ENCODE data around the gene SBK2.
"Not testable (repeated sequence)": the region's sequence is repeated elsewhere in the genome, so short reads cannot be mapped to it uniquely, and the experiment has no call there.

The SBK2 gene

GRCh38 chr19:55498246-55498840, 38.6 kb downstream of the SBK2 start:
- no peak for DNase-seq

DNA sequence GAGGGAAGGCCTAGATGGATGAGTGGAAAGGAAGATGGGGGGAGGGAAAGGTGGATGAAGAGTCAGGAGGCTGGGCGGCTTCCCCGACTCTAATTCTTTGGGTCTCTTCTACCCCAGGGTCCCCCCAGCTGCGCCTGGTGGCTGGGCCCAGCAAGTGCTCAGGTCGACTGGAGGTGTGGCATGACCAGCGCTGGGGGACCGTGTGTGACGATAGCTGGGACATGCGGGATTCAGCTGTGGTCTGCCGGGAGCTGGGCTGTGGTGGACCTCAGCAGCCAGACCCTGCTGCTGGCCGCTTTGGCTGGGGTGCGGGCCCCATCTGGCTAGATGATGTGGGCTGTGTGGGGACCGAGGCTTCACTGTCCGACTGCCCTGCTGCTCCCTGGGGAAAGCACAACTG, 39.2 kb downstream of the SBK2 start:
- no peak for DNase-seq

DNA sequence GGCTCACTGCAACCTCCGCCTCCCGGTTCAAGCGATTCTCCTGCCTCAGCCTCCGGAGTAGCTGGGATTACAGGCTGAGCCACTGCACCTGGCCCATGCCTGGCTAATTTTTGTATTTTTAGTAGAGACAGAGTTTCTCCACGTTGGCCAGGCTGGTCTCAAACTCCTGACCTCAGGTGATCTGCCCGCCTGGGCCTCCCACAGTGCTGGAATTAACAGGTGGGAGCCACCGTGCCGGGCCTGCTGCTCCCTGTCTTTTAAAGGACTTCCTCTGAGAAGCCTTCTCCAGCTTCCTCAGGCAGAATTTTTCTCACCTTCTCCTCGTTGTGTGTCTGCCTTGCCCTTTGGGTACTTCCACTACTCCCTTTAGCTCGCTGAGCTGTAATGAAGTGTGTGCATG, 40.1 kb downstream of the SBK2 start:
- not testable (repeated sequence) for DNase-seq

DNA sequence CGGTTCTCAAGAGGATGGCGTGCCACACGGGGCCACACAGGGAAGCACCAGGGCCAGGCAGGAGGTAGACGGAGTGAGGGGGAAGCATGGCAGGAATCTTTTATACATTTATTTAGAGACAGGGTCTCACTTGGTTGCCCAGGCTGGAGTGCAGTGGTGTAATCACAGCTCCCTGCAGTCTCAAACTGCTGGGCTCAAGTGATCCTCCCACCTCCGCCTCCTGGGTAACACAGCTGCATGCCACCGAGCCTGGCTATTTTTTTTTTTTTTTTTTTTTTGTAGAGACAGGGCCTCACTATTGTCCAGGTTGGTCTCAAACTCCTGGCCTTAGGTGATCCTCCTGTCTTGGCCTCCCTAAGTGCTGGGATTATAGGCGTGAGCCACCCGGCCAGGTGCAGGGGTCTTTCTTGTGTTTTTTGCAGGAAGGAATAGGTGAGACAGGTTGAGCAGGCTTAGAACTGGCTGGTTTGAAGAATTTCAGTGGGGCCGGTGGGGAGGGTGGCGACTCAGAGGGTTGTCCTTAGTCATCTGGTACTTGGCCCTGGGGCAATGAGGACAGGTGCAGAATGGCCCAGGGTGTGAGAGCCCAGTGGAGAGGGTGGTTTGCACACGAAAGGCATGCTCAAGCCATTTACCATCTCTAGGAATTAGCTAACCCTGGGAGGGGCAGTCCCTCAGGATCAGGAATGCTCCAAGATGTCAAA, 41.1 kb downstream of the SBK2 start:
- DNase-seq, result no peak

DNA sequence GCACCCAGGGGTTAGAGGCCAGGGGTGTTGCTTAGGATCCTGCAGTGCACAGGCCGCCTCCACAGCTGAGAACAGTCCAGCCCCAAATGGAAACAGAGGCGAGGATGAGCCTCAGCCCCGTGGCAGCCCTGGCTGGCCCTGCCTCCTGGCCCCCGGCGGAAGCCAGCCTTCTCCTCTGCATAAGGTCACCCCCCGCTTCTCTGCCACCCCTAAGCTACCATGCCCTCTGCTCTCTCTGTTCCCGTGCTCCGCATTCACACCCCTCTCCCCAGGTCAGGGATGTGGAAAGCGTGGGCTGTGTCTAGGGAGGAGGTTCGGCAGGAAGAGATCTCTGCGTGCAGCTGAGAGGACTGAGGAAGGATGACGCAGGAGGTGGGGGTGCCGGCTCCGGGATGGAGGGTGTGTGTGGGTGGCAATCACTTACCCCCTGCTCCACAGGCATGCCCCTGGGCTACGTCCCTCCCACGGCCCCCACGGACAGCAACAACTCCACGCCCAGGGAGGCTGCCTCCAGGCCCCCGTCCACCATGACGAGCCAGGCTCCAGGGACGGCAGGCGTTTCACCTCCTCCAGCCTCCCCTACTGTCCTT, 42.7 kb downstream of the SBK2 start:
- no peak for DNase-seq

- no peak for DNase-seq
Measured at GRCh38 chr19:55493645-55494171, 43.2 kb downstream of the SBK2 start.

- no peak for DNase-seq
Measured at GRCh38 chr19:55493052-55493644, 43.8 kb downstream of the SBK2 start.

DNA sequence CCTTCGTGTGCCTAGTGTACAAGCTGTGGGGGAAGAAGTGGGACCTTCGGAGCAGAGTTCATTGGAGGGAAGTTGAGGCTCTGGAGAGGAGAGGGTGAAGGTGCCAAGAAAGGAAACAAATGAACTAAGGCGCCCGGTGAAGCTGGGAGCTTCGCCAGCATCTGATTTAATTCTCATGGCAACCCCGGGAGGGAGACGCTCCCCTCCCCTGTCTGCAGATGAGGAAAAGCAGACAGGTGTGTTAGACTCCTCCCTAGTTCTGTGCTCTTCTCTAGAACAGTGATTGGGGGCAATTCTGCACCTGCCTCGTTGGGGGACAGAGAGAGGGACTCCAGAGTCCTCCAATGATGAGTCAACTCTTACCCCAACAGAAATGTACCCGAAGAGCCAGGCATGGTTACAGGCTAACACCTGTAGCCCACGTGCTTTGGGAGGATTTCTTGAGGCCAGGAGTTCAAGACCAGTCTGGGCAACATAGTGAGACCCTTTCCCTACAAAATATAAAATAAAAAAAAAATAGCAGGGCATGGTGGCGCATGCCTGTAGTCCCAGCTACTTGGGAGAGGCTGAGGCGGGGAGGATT, 44.5 kb downstream of the SBK2 start:
- no peak for DNase-seq

DNA sequence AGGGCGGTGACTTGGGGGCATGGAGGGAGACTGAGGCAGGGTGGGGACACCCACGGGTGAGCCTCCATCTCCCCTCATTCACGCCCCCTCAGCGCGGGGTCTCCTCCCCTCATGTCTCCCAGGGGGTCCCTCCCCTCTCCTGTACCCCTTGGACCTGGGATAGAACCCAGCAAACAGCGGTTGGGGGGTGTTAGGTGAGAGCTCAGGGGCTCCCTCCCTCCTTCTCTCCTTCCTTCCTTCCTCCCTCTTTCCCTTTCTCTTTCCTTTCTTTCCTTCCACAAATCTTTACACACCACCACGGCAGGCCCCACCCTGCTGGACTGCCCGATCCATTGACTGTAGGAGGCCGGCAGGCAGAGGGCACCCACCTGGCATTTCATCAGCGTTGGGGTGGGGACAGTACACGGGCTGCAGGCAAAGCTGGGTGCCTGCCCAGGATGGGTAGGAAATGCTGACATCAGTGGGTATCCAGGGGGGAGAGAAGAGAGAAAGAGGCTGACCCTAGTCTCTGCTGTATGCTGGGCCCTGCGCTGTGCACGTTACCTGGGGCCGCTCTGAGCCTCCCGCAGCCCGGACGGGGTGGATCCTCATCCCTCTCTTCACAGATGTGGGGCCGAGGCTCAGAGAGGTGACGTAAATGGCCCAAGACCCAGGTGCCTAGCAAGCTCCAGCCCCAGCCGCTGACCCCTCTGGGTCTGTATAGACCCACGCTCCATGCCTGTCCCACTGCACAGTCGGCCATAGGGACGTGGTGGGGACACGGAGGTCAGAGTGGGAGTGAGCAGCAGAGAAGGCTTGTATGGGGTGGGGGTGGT, 45.2 kb downstream of the SBK2 start:
- no peak for DNase-seq

- DNase-seq, result no peak
Measured at GRCh38 chr19:55490478-55491432, 46.2 kb downstream of the SBK2 start.

DNA sequence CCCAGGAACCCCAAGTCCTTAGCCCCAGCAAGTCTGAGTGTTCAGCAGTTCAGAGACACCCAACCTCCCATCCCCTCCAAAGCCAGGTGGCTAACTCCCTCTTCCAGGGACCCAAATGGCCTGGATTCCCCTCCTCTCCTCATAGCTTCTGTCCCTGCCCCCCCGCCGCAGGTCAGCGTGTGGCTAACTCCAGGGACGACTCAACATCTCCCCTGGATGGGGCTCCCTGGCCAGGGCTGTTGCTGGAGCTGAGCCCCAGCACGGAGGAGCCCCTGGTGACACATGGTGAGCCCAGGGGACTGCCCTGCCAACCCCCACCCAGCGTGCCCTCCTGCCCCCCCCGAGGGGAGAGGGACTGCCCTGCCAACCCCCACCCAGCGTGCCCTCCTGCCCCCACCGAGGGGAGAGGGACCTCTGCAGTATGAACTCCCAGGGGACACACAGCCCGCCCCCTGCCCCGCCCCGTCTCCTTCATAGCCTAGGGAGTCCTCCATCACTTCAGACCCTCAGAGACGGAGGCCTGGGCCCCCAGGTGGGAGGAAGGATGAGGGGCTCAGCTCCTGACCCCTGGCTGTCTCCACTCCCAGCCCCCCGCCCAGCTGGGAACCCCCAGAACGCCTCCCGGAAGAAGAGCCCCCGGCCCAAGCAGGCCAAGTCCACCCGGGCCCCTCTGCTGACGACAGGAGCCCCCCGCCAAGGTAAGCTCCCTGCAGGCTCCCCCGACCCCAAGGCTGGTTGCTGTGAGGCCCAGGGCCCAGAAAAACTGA, 47.0 kb downstream of the SBK2 start:
- DNase-seq, result no peak

DNA sequence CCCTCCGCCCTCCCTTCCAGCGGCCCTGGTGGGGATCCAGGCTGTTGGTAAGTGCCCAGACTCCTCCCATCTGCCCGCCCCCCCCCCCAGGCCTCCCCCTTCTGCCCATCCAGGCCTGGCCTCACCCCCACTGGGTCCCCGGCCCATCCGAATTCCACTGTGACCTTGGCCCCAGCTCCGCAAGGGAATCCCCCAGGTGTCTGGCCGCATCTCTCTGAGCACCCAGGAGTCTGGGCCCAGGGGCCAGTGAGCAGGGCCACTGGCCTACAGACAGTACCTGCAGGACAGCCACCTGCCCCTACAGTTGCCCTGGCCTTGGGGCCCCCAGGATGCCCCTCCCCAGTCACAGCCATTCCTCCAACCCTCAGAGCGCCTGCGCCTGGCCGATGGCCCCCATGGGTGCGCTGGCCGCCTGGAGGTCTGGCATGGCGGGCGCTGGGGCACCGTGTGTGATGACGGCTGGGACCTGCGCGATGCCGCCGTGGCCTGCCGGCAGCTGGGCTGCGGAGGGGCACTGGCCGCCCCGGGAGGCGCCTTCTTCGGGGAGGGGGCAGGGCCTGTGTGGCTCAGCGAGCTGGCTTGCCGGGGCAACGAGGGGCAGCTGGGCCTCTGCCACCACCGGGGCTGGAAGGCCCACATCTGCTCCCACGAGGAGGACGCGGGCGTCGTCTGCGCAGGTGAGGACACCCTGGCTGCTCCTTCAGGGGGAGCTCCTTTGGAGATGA, 47.8 kb downstream of the SBK2 start:
- no peak for DNase-seq

DNA sequence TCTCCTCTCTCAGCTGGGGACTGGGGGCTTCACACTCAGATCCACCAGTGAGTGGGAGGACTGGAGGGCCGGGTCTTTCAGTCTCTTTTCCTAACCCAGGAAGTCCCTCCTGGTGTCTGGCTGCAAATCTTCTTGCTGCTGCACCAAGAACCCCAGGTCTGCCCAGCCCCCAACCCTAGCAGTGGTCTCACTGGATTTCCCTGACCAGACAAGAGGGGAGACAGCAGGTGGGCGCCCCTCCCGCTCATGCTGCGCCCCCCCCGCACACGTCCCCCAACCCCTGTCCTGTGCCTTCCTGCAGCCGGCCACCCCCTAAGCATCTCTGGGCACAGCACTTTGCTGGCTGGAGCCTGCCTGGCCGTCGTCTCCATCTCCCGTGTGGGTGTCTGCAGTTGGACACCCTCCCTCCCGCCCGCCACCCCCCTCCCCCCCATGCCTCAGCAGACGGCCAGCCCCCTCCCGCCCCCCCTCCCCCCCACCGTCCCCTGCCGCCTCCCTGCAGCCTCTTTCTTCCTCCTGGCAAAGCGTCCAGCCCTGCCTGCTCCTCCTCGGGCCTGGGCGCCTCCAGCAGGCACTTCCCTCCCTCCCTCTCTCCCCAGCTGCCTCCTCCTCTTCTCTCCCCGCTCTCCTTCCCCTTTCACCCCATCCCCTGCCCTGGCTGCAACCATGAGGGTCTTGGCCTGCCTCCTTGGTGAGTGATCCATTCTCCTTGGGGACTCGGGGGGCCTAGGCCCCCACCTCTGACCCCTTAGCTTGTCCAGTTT, 48.8 kb downstream of the SBK2 start, which contains the start of gene SSC5D:
Gene SSC5D (plus strand): TSS at position 513 of the 764 bp plus-strand sequence. CDS start 154 bp downstream, at position 667.
- DNase-seq, result peak; percentile 14

DNA sequence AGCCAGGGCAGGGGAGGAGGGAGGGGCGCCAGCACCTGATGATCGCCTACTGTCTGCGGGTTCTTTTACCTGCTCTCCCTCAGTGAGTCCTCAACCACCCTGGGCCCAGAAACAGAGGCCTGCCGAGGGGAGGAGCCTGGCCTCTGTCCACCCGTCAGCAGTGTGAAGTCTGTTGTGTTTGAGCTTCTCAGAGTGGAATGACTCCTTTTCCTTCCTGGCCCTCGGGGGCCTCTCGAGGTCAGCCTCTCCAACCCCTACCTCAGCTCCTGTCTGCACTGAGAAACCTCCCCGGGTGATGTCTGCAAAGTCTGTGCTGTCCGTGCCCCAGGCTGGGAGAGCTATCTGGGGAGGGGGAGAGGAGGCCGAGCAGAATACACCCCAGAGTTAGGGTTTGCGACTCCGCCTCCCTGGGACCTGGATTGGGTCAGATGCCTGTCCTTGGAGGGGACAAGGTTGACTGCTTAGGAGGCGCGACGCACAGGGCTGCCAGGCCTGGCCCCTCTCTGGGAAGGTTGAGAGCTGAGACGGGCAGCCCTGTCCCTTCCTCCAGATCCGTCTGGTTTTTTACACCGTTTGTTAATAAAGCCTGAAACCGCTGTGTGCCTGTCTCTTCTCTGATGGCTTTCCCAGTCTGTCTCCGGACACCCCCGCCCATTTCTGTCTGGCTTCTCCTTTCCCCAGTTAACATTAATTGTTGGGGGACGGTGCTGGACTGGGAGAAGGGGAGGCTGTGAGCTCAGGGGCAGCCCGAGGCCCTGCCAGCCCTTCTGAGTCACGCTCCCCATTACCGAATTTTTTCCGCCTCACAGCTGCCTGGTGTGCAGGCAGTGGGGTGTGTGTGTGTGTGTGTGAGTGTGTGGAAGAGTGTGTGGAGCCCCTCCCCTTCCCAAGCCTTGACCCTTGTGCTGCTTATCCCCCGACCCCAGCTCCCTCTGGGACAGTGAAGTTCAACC, 49.7 kb downstream of the SBK2 start:
- DNase-seq, result peak; percentile 61

DNA sequence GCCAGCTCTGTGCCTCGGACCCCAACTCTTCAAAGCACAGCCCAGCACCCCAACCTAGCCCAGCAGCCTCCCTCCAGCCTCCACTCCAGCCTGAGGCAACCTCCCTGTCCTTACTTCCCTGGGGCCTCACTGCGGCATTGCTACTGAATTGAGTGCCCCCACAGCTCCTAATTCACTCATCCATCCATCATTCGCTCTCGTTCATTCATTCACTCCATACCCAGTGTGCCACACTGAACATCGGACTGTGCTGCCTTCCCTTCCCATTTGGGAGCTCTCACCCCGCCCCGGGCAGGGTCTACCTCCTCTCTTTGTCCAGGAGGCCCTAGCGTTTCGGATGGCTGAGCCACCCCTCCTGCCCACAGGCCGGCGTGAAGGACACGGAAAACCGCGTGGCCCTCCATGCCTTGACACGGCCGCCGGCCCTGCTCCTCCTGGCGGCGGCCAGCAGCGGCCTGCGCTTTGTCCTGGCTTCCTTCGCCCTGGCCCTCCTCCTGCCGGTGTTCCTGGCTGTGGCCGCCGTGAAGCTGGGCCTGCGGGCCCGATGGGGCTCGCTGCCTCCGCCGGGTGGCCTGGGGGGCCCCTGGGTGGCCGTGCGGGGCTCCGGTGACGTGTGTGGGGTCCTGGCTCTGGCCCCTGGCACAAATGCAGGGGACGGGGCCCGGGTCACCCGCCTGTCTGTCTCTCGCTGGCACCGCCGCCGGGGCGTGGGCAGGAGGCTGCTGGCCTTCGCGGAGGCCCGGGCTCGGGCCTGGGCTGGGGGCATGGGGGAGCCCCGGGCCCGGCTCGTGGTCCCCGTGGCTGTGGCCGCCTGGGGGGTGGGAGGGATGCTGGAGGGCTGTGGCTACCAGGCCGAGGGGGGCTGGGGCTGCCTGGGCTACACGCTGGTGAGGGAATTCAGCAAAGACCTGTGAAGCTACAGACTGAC, 50.6 kb downstream of the SBK2 start:
- DNase-seq, result no peak

DNA sequence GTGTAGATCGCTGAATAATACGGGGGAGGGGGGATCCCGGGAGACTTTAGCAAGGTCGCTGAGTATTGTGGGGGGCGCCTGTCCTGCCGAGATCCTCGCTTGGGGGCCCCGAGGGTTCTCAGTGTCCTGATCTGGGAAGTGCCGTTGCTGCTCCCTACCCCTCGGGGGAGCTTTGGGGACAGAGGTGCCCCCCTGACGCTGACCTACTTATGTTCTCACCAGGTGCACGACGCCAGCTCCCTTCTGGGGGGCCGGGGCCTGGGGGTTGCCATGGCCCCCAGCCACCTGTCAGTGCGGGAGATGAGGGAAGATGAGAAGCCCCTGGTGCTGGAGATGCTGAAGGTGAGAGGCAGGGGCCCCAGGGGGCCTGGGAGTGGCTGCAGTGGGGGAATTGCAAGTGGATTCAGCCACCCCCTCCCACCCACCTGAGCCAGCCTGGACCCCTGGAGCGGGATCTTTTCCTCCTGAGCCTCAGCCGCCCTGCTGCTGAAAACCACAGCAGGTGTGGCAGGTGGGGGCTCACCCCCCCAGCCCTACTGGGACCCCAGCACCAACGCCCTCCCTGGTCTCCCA, 51.4 kb downstream of the SBK2 start:
- no peak for DNase-seq
